Fibroblast of lung (primary cell): Measurements from ENCODE around the gene TEX52.

Experiments used
- CTCF ChIP-seq, 2 donors: IDR thresholded peaks in 1 of 2; conservative IDR thresholded peaks in 1 of 2; 1 replicate in 1 of 2; 2 replicates in 1 of 2; pipeline ENCODE4 v1.5.1; 2011 to 2012; ENCODE audit warnings: low read length in 2 of 2, control low read depth in 1 of 2, inconsistent platforms in 1 of 2, low read depth in 1 of 2, mild to moderate bottlenecking in 1 of 2
- EZH2 ChIP-seq: IDR thresholded peaks from 2 replicates; pipeline ENCODE4 v1.5.1; 2012; ENCODE audit warnings: low read length, control low read depth, mild to moderate bottlenecking; ENCODE audit errors: missing control alignments

- TF ChIP-seq EZH2, result no peak
- TF ChIP-seq CTCF (conservative IDR thresholded peaks at IDR 0.05 in 1 of 2, IDR thresholded peaks at IDR 0.05 in 1 of 2; ENCODE audit: low read depth in 1 of 2, low read length in 2 of 2), result no peak
Measured at GRCh38 chr12:2803635-2804392, 53.0 kb downstream of the TEX52 start.
